ENCODE results near the gene IQSEC1. TPM values are rescaled to one million over a fixed set of nuclear protein-coding genes. Genes with fewer than 3 reads are reported as not detected.

Gene IQSEC1
- total and polyA plus RNA-seq, 10 of the 15 experiments (the other 5 are each of a cell fraction or from before 2014, with no cell fraction given): 0.92 to 55.2 (median 8.5) TPM

GRCh38 chr3:13012221-13012691 lies 61.0 kb downstream of the IQSEC1 start (continued):
- TF ChIP-seq, protein P1, sequence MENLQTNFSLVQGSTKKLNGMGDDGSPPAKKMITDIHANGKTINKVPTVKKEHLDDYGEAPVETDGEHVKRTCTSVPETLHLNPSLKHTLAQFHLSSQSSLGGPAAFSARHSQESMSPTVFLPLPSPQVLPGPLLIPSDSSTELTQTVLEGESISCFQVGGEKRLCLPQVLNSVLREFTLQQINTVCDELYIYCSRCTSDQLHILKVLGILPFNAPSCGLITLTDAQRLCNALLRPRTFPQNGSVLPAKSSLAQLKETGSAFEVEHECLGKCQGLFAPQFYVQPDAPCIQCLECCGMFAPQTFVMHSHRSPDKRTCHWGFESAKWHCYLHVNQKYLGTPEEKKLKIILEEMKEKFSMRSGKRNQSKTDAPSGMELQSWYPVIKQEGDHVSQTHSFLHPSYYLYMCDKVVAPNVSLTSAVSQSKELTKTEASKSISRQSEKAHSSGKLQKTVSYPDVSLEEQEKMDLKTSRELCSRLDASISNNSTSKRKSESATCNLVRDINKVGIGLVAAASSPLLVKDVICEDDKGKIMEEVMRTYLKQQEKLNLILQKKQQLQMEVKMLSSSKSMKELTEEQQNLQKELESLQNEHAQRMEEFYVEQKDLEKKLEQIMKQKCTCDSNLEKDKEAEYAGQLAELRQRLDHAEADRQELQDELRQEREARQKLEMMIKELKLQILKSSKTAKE (IDR thresholded peaks at IDR 0.05; ENCODE audit: low read depth, poor library complexity, severe bottlenecking): peak; percentile 61
- TF ChIP-seq ATF7 (IDR thresholded peaks at IDR 0.05; ENCODE audit: low read depth) (peak; percentile 65), MXI1 (IDR thresholded peaks at IDR 0.05; ENCODE audit: low read depth, low read length) (peak; percentile 71), MYC (IDR thresholded peaks at IDR 0.05; ENCODE audit: insufficient read depth, insufficient read length, insufficient replicate concordance, low read length, severe bottlenecking) (no peak), CBX5 (IDR thresholded peaks at IDR 0.05; ENCODE audit: low read depth) (no peak), SP1 (IDR thresholded peaks at IDR 0.05; ENCODE audit: low read depth, low read length) (no peak), CBX3 (IDR thresholded peaks at IDR 0.05; ENCODE audit: borderline replicate concordance, low read depth) (no peak), SRF (IDR thresholded peaks at IDR 0.05; ENCODE audit: low read depth in 2 of 2, low read length in 2 of 2) (0 out of 4 replicates have a peak, but pooled peaks of 1 of the 2 experiments have one; percentile 10), TCF12 (IDR thresholded peaks at IDR 0.05; ENCODE audit: low read depth, low read length) (peak; percentile 89), IRF4 (IDR thresholded peaks at IDR 0.05; ENCODE audit: low read depth, low read length) (peak; percentile 78), MTA2 (IDR thresholded peaks at IDR 0.05; ENCODE audit: low read depth) (peak; percentile 34; the same call in 1 of the 2 replicates), DPF2 (IDR thresholded peaks at IDR 0.05) (peak; percentile 72; the same call in 1 of the 2 replicates), NFIC (IDR thresholded peaks at IDR 0.05; ENCODE audit: low read depth, low read length) (no peak), ZNF207 (IDR thresholded peaks at IDR 0.05; ENCODE audit: borderline replicate concordance) (peak; percentile 17; the same call in 1 of the 2 replicates), NR2C2 (IDR thresholded peaks at IDR 0.05; ENCODE audit: borderline replicate concordance, control insufficient read depth, insufficient read length, low read depth) (no peak), TAF1 (IDR thresholded peaks at IDR 0.05; ENCODE audit: borderline replicate concordance, low read depth, low read length) (0 out of 2 replicates have a peak, but pooled peaks have one; percentile 43), TCF3 (IDR thresholded peaks at IDR 0.05; ENCODE audit: borderline replicate concordance, insufficient read depth, low read depth, low read length) (peak; percentile 68; the same call in 1 of the 2 replicates), PBX3 (IDR thresholded peaks at IDR 0.05; ENCODE audit: insufficient replicate concordance, low read depth, low read length) (peak; percentile 42), EP300 (IDR thresholded peaks at IDR 0.05; ENCODE audit: borderline replicate concordance in 1 of 2, control insufficient read depth in 1 of 2, low read depth in 2 of 2, low read length in 2 of 2) (peak; percentile 51 to 58; a peak in 2 of 4 replicates), EZH2 (IDR thresholded peaks at IDR 0.05; ENCODE audit: borderline replicate concordance, control insufficient read depth, low read depth, low read length) (no peak)
- TF ChIP-seq, protein P2, sequence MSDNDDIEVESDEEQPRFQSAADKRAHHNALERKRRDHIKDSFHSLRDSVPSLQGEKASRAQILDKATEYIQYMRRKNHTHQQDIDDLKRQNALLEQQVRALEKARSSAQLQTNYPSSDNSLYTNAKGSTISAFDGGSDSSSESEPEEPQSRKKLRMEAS (IDR thresholded peaks at IDR 0.05; ENCODE audit: low read depth, low read length): peak; percentile 57; the same call in 1 of the 2 replicates
- TF ChIP-seq, protein P3, sequence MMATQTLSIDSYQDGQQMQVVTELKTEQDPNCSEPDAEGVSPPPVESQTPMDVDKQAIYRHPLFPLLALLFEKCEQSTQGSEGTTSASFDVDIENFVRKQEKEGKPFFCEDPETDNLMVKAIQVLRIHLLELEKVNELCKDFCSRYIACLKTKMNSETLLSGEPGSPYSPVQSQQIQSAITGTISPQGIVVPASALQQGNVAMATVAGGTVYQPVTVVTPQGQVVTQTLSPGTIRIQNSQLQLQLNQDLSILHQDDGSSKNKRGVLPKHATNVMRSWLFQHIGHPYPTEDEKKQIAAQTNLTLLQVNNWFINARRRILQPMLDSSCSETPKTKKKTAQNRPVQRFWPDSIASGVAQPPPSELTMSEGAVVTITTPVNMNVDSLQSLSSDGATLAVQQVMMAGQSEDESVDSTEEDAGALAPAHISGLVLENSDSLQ (IDR thresholded peaks at IDR 0.05): peak; percentile 83

All from GM12878 (cell line).